ENCODE data around the gene MAD1L1. TPM values are rescaled to one million over a fixed set of nuclear protein-coding genes. Genes with fewer than 3 reads are reported as not detected.

The MAD1L1 gene
- total and polyA plus RNA-seq, 2 of the 13 experiments (the other 11 are each of a cell fraction or from before 2014, with no cell fraction given) = 17.4 to 64.7 TPM

GRCh38 chr7:2010101-2010500 lies 222.6 kb downstream of the MAD1L1 start:
- POLR2A ChIA-PET = no interaction called here
- Histone ChIP-seq H3K4me1 (ENCODE audit: insufficient read depth, low read length) (no peaks in the 10 kb centered on the region), H3K9ac (ENCODE audit: insufficient read depth, low read depth, low read length) (no peak overlapping the region), H3K36me3 (replicated peaks in 1 of 2; ENCODE audit: control insufficient read depth in 1 of 2, insufficient read depth in 2 of 2, low read length in 2 of 2) (peaks cover 5 to 9% of the 10 kb centered on the region in 2 experiments; a peak in 2 of 5 replicates), H3K9me3 (ENCODE audit: low read length) (no peaks in the 10 kb centered on the region), H3K79me2 (ENCODE audit: insufficient read depth, low read length) (no peaks in the 10 kb centered on the region), H3K27ac (ENCODE audit: extremely low read length, insufficient read depth, low read length) (no peak overlapping the region), H3K27me3 (ENCODE audit: control insufficient read depth in 1 of 2, insufficient read depth in 2 of 2, low read length in 2 of 2) (no peaks in the 10 kb centered on the region), H2AFZ (ENCODE audit: low read length) (no peak overlapping the region), H3K4me2 (ENCODE audit: low read depth, low read length) (no peak overlapping the region), H4K20me1 (ENCODE audit: insufficient read depth, low read length) (no peaks in the 10 kb centered on the region), H3K4me3 (replicated peaks in 1 of 3; ENCODE audit: insufficient read depth in 1 of 3, low read depth in 2 of 3, low read length in 3 of 3) (no peak overlapping the region)
- ATAC-seq (no peak), FAIRE-seq (no peak), DNase-seq (ENCODE audit: low spot score) (no peak)
- CTCF ChIA-PET (ENCODE audit: low intra/inter-chr PET ratio, low total read pairs) = no interaction called here
- in situ Hi-C loops (cut with HindIII; ENCODE audit: extremely low pct_ligation_motif_present, low pct_unique_long_range_greater_than_20kb) = no loop called here
- 97% methylated on average over 17 of the region's 17 CpGs for WGBS (ENCODE audit: low lambda C conversion rate)
- BruUV-seq (replicated peaks) = no TSS peak
- intact Hi-C loops (cut with micrococcal nuclease; ENCODE audit: unreplicated experiment) = no loop called here
- no peak for TF ChIP-seq ZNF17 (CRISPR knock-in tag; IDR thresholded peaks at IDR 0.05)
- no peak for TF ChIP-seq PHF21A (CRISPR knock-in tag; IDR thresholded peaks at IDR 0.05)
- no peak for TF ChIP-seq MLLT10 (CRISPR knock-in tag; IDR thresholded peaks at IDR 0.05)
- no peak for TF ChIP-seq RERE (CRISPR knock-in tag; IDR thresholded peaks at IDR 0.05; ENCODE audit: low read depth)
- TF ChIP-seq GMEB2 (CRISPR knock-in tag; IDR thresholded peaks at IDR 0.05; ENCODE audit: low read depth) = no peak
- TF ChIP-seq THAP8 (CRISPR knock-in tag; IDR thresholded peaks at IDR 0.05; ENCODE audit: borderline replicate concordance) = no peak
- no peak for TF ChIP-seq JUNB (CRISPR knock-in tag; IDR thresholded peaks at IDR 0.05; ENCODE audit: borderline replicate concordance)
- no peak for TF ChIP-seq MLXIP (CRISPR knock-in tag; IDR thresholded peaks at IDR 0.05; ENCODE audit: borderline replicate concordance)
- TF ChIP-seq TBP (CRISPR knock-in tag; IDR thresholded peaks at IDR 0.05) = no peak
- no peak for TF ChIP-seq GLMP (CRISPR knock-in tag; IDR thresholded peaks at IDR 0.05; ENCODE audit: borderline replicate concordance)

All from HepG2 (cell line).